Lung (tissue), 12 donors: ENCODE measurements around the gene ZNF318. TPM values are rescaled to one million over a fixed set of nuclear protein-coding genes. Genes with fewer than 3 reads are reported as not detected.
"Not testable (repeated sequence)": the region's sequence is repeated elsewhere in the genome, so short reads cannot be mapped to it uniquely, and the experiment has no call there.

ENCODE experiments used
- ATAC-seq: fragments of 200-7000 bp; cut with Tn5 transposase; one replicate; pipeline ENCODE4 v1.9.1; 2020; ENCODE audit warnings: moderate number of reproducible peaks; ENCODE audit not compliant: insufficient read depth, low FRiP score
- DNase-seq, 3 donors: peaks; one replicate each; pipeline ENCODE4 v3.0.0-alpha.2; 2013 to 2017
- H3K27ac ChIP-seq, 2 donors: one replicate each; pipeline ENCODE4 v1.5.1; 2013; ENCODE audit warnings: mild to moderate bottlenecking in 2 of 2, moderate library complexity in 2 of 2, control low read depth in 1 of 2, inconsistent platforms in 1 of 2, low read depth in 1 of 2, low read length in 1 of 2
- H3K27me3 ChIP-seq, 3 donors: one replicate each; pipeline ENCODE4 v1.5.1; 2013; ENCODE audit warnings: low read length in 2 of 3; ENCODE audit not compliant: control insufficient read depth in 3 of 3, insufficient read depth in 3 of 3
- H3K36me3 ChIP-seq, 4 donors: one replicate each; pipeline ENCODE4 v1.5.1; 2013; ENCODE audit warnings: low read length in 4 of 4, mild to moderate bottlenecking in 1 of 4, moderate library complexity in 1 of 4; ENCODE audit not compliant: control insufficient read depth in 4 of 4, insufficient read depth in 4 of 4
- H3K4me1 ChIP-seq, 5 donors: one replicate each; pipeline ENCODE4 v1.5.1; 2013; ENCODE audit warnings: low read length in 5 of 5, mild to moderate bottlenecking in 2 of 5, moderate library complexity in 1 of 5; ENCODE audit not compliant: control insufficient read depth in 5 of 5, insufficient read depth in 5 of 5
- H3K4me3 ChIP-seq: one replicate; pipeline ENCODE4 v1.5.1; 2013; ENCODE audit warnings: mild to moderate bottlenecking, control low read depth, moderate library complexity
- H3K9ac ChIP-seq, 2 donors: one replicate each; pipeline ENCODE4 v1.5.1; 2013; ENCODE audit warnings: low read length in 2 of 2, control low read depth in 1 of 2; ENCODE audit not compliant: insufficient read depth in 1 of 2
- H3K9me3 ChIP-seq, 4 donors: one replicate each; pipeline ENCODE4 v1.5.1; 2013; ENCODE audit warnings: low read length in 3 of 4, mild to moderate bottlenecking in 1 of 4, moderate library complexity in 1 of 4; ENCODE audit not compliant: control insufficient read depth in 4 of 4, insufficient read depth in 3 of 4
- WGBS, 2 donors: extraction: QIAGEN DNeasy Blood & Tissue Kit; methylation state at CpG; one replicate each; pipeline ENCODE4 v1.1.7; 2013; 5-methylcytosine and 5-hydroxymethylcytosine counted together
- polyA plus RNA-seq, 2 donors: library from polyadenylated mRNA; stranded (reverse); fragments of 200-250 nt; gene quantifications; one replicate each; pipeline ENCODE4 v1.2.1, GENCODE V29; 2013
- total RNA-seq, 2 donors: library from RNA; depleted of rRNA in 1 of 2; stranded (reverse); fragments of >200 nt in 1 of 2; gene quantifications; one replicate each; pipeline ENCODE4 v1.2.1, GENCODE V29; 2014 to 2021
- TF ChIP-seq, protein P1 (sequence below): IDR thresholded peaks from 2 replicates; pipeline ENCODE4 v1.5.1; 2012; ENCODE audit warnings: mild to moderate bottlenecking; ENCODE audit errors: control extremely low read depth, extremely low read depth
- donor health status: control.
- donor health status: control.
- donor health status: Bipolar disorder and iron deficiency.
- donor health status: healthy.
- donor health status: DM: yes; HTN: yes; CAD: no.

ZNF318 gene
- total and polyA plus RNA-seq, 4 donors = 4.1 to 20.5 (median 8.8) TPM

DNA sequence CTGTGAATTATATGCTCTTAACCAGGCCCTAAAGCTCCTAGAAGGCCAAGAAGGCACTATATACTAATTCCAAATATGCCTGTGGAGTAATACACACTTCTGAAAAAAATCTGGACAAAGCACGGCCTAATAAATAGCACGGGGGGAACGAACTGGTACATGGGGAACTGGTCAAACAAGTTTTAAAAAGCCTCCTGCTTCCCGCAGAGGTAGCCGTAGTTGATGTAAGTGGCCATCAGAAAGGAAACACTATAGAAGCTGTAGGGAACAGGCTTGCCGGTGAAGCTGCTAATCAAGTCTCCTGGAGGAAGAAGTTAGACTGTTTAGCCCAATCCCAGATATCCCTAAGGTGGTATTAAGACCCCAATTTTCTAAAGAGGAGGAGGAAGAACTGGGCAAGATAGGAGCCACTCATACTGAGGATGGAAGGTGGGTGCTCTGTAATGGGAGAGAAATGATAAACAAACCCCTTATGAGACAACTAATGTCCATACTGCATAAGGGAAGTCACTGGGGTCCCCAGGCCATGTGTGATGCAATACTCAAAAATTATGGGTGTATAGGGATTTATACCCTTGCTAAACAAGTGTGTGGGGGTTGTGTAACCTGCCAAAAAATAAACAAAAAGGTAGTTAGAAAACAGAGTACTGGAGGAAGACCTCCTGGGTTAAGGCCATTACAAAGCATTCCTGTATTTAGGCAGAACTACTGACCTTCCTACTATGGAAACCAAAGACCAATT lies 27.1 kb upstream of the ZNF318 start:
- no peak overlapping the region for H3K4me3 ChIP-seq
- H3K4me1 ChIP-seq = peaks cover 0 to 12% (median 0%) of the 10 kb centered on the region in 5 donors
- no peaks in the 10 kb centered on the region for H3K27me3 ChIP-seq
- ATAC-seq (no peak), DNase-seq (peak in 2 of 3 donors; percentile 45 to 74)
- TF ChIP-seq, protein P1, sequence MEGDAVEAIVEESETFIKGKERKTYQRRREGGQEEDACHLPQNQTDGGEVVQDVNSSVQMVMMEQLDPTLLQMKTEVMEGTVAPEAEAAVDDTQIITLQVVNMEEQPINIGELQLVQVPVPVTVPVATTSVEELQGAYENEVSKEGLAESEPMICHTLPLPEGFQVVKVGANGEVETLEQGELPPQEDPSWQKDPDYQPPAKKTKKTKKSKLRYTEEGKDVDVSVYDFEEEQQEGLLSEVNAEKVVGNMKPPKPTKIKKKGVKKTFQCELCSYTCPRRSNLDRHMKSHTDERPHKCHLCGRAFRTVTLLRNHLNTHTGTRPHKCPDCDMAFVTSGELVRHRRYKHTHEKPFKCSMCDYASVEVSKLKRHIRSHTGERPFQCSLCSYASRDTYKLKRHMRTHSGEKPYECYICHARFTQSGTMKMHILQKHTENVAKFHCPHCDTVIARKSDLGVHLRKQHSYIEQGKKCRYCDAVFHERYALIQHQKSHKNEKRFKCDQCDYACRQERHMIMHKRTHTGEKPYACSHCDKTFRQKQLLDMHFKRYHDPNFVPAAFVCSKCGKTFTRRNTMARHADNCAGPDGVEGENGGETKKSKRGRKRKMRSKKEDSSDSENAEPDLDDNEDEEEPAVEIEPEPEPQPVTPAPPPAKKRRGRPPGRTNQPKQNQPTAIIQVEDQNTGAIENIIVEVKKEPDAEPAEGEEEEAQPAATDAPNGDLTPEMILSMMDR = no peak
- no peak overlapping the region for H3K9ac ChIP-seq
- WGBS, 2 donors = 71 to 85% methylated on average over 6 of the region's 6 CpGs
- H3K36me3 ChIP-seq = no peaks in the 10 kb centered on the region
- no peaks in the 10 kb centered on the region for H3K9me3 ChIP-seq
- H3K27ac ChIP-seq = no peak overlapping the region

DNA sequence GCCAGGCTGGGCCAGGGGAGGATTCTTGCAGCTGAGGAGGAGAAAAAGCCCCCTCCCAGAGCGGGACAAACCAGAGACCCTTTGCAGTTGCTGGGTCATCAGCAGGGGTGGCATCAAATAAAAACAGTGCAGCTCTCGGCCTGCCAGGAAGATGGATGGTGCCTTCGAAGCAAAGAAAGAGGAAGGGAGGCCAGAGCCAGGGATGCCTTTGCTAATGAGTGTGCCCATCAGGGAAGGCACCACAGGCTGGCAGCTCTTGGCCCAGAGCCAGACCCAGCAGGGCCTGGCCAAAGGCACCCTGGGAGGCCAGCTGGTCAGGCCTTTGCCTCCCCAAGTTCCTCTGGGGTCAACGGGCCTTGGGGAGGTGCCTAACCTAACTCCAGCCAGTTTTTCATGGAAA lies 26.3 kb upstream of the ZNF318 start:
- DNase-seq (no peak), ATAC-seq (no peak)
- H3K27ac ChIP-seq = no peak overlapping the region
- no peak overlapping the region for H3K4me3 ChIP-seq
- TF ChIP-seq, protein P1 = no peak
- peaks cover 0 to 12% (median 0%) of the 10 kb centered on the region in 5 donors for H3K4me1 ChIP-seq
- no peaks in the 10 kb centered on the region for H3K9me3 ChIP-seq
- H3K36me3 ChIP-seq = no peaks in the 10 kb centered on the region
- 55 to 70% methylated on average over 4 of the region's 4 CpGs for WGBS, 2 donors
- H3K9ac ChIP-seq = no peak overlapping the region
- H3K27me3 ChIP-seq = no peaks in the 10 kb centered on the region

DNA sequence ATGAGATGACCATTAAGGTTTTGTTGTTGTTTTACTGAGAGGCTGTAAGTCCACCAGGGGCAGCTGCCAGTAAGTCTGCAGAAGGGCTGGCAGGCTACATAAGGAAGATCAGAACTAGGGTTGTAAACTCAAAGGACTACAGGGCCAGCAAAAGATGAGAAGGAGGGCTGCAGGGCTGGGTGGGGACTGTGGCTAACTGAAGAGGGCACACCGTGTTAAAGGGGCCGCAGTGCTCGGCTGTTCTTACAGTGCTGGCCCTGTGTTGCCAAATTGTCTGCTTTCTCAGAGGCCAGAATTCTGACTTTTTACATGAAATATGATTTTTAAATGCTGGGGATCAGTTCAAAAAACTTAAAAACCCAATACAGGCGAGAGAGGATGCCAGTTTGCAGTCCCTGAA lies 25.5 kb upstream of the ZNF318 start:
- DNase-seq = no peak
- TF ChIP-seq, protein P1 = no peak
- Histone ChIP-seq H3K9ac (no peak overlapping the region), H3K9me3 (no peaks in the 10 kb centered on the region), H3K4me3 (no peak overlapping the region), H3K4me1 (peaks cover 0 to 12% (median 0%) of the 10 kb centered on the region in 5 donors), H3K36me3 (no peaks in the 10 kb centered on the region), H3K27me3 (no peaks in the 10 kb centered on the region), H3K27ac (no peak overlapping the region)
- WGBS, 2 donors = 96 to 97% methylated on average over 4 of the region's 4 CpGs
- no peak for ATAC-seq

DNA sequence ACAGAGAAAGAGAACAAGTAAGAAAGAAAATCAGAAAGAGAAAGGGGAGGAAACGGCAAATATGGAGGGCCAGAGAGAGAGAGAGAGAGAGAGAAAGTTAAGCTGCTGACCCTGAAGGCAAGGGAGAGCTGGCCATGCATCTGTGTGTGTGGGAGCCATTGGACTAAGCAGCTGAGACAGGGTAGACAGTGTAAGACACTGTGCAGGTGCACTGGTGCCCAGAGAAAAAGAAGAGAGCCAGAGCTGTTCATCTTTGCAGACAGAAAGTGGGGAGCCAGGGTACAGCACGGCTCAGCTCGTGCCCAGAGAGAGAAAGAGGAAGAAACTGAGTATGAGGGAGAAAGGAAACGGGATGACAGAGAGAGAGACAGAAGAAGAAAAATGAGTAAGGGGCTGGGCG lies 24.2 kb upstream of the ZNF318 start:
- peak overlapping the region in 1 of 2 donors; percentile 11 for H3K27ac ChIP-seq
- no peak for ATAC-seq
- no peak overlapping the region for H3K9ac ChIP-seq
- DNase-seq = no peak
- no peaks in the 10 kb centered on the region for H3K36me3 ChIP-seq
- no peaks in the 10 kb centered on the region for H3K27me3 ChIP-seq
- TF ChIP-seq, protein P1 = no peak
- no peaks in the 10 kb centered on the region for H3K9me3 ChIP-seq
- H3K4me3 ChIP-seq = no peak overlapping the region
- H3K4me1 ChIP-seq = peaks cover 0 to 5% (median 0%) of the 10 kb centered on the region in 5 donors
- 25 to 47% methylated on average over 5 of the region's 5 CpGs for WGBS, 2 donors

DNA sequence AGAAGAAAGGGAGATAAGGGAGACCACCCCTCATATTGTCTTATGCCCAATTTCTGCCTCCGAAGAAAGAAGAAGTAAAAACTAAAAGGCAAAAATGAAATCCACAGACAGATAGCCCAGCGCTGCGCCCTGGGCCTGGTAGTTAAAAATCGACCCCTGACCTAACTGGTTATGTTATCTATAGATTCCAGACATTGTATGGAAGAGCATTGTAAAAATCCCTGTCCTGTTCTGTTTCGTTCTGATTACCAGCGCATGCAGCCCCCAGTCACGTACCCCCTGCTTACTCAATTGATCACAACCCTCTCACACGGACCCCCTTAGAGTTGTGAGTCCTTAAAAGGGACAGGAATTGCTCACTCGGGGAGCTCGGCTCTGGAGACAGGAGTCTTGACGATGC lies 23.7 kb upstream of the ZNF318 start:
- H3K27ac ChIP-seq = peak overlapping the region in 1 of 2 donors; percentile 11
- 40 to 49% methylated on average over 11 of the region's 11 CpGs for WGBS, 2 donors
- H3K4me3 ChIP-seq, H3K27me3 ChIP-seq, H3K36me3 ChIP-seq, H3K9me3 ChIP-seq, ATAC-seq, H3K4me1 ChIP-seq, DNase-seq, H3K9ac ChIP-seq: not testable (repeated sequence)
